Iris pigment epithelial cell (primary cell): Measurements from ENCODE around the gene KRTAP29-1.
A peak's percentile ranks its signal among the peaks of the same experiment; 100 is the strongest.
"Not testable (repeated sequence)": the region's sequence is repeated elsewhere in the genome, so short reads cannot be mapped to it uniquely, and the experiment has no call there.

Experiments used
- DNase-seq: peaks from one replicate; pipeline ENCODE4 v3.0.0-alpha.2; 2011; ENCODE audit warnings: low read depth

The KRTAP29-1 gene

GRCh38 chr17:41301916-41302901, at the start of gene KRTAP29-1:
KRTAP29-1 (minus strand) TSS chr17:41302851; CDS start chr17:41302851, 0 bp downstream.
- no peak for DNase-seq

GRCh38 chr17:41351177-41351576, 48.5 kb upstream of the KRTAP29-1 start:
- no peak for DNase-seq

GRCh38 chr17:41350381-41350878, 47.8 kb upstream of the KRTAP29-1 start, which contains the start of gene KRT33A:
KRT33A (minus strand) TSS chr17:41350828; CDS start chr17:41350767, 61 bp downstream.
- not testable (repeated sequence) for DNase-seq

GRCh38 chr17:41347869-41348760, 45.5 kb upstream of the KRTAP29-1 start:
- no peak for DNase-seq

- not testable (repeated sequence) for DNase-seq
Measured at GRCh38 chr17:41346421-41346820, 43.8 kb upstream of the KRTAP29-1 start.

GRCh38 chr17:41345992-41346391, 43.3 kb upstream of the KRTAP29-1 start:
- no peak for DNase-seq

GRCh38 chr17:41343029-41343428, 40.4 kb upstream of the KRTAP29-1 start:
- DNase-seq, result no peak

- no peak for DNase-seq
Measured at GRCh38 chr17:41340934-41341861, 38.5 kb upstream of the KRTAP29-1 start.

GRCh38 chr17:41340494-41340893, 37.8 kb upstream of the KRTAP29-1 start:
- no peak for DNase-seq

- no peak for DNase-seq
Measured at GRCh38 chr17:41339571-41340172, 37.0 kb upstream of the KRTAP29-1 start.

- peak; percentile 64 for DNase-seq
Measured at GRCh38 chr17:41338961-41339485, 36.4 kb upstream of the KRTAP29-1 start.

GRCh38 chr17:41335747-41336146, 33.1 kb upstream of the KRTAP29-1 start:
- DNase-seq, result no peak

- no peak for DNase-seq
Measured at GRCh38 chr17:41334385-41335305, 32.0 kb upstream of the KRTAP29-1 start.

- no peak for DNase-seq
Measured at GRCh38 chr17:41333836-41334235, 31.2 kb upstream of the KRTAP29-1 start.

- no peak for DNase-seq
Measured at GRCh38 chr17:41333098-41333497, 30.4 kb upstream of the KRTAP29-1 start.

GRCh38 chr17:41332239-41332638, 29.6 kb upstream of the KRTAP29-1 start:
- DNase-seq, result no peak

- DNase-seq, result no peak
Measured at GRCh38 chr17:41331606-41332005, 29.0 kb upstream of the KRTAP29-1 start.

- peak; percentile 57 for DNase-seq
Measured at GRCh38 chr17:41329279-41329948, 26.8 kb upstream of the KRTAP29-1 start.

GRCh38 chr17:41328207-41328606, 25.6 kb upstream of the KRTAP29-1 start:
- DNase-seq, result no peak
